HCT116 (cell line): ENCODE results near the gene RETREG1. TPM values are rescaled to one million over a fixed set of nuclear protein-coding genes. Genes with fewer than 3 reads are reported as not detected.

Experiments used
- ATAC-seq: fragments of 200-7000 bp; cut with Tn5 transposase; 2 replicates; pipeline ENCODE4 v1.9.1; 2020; ENCODE audit warnings: mild to moderate bottlenecking, moderate library complexity
- BruUV-seq: library from RNA; stranded (reverse); fragments of 400-500 nt; replicated peaks from 2 replicates; lab custom pipeline; 2021; lab: Mats Ljungman, UMichigan
- CTCF ChIA-PET: fragments of 300-600 bp; sonication (Branson Sonifier 250); formaldehyde crosslinking; loops from one replicate; lab custom pipeline; 2021; ENCODE audit warnings: antibody characterized with exemption; lab: Charles Lee
- POLR2A ChIA-PET: fragments of 300-600, 350-600 bp; sonication (Branson Sonifier 250); formaldehyde crosslinking; loops from one replicate; lab custom pipeline; 2021; ENCODE audit warnings: antibody characterized with exemption; lab: Charles Lee
- RAD21 ChIA-PET, 2 experiments: fragments of 300-600 bp; sonication (Branson Sonifier 250); formaldehyde crosslinking; loops; one replicate each; lab custom pipeline; 2023; ENCODE audit warnings: low total read pairs in 2 of 2; ENCODE audit not compliant: uncharacterized antibody in 2 of 2, unreplicated experiment in 2 of 2, low non-redundant PET in 1 of 2; lab: Charles Lee
- DNase-seq: peaks from one replicate; pipeline ENCODE4 v3.0.0-alpha.2; 2010; ENCODE audit warnings: low read depth, low spot score
- H2AFZ ChIP-seq: fragments of 200-600 bp; shearing (Covaris generic), sonication (generic); 2 replicates; pipeline ENCODE4 v1.6.1; 2017; ENCODE audit warnings: low read depth, mixed run types, mixed read lengths, antibody characterized with exemption, low read length; ENCODE audit not compliant: poor library complexity, severe bottlenecking
- H3K27ac ChIP-seq: 2 replicates; pipeline ENCODE4 v1.5.1; 2012; ENCODE audit warnings: low read depth, low read length
- H3K27me3 ChIP-seq: fragments of 200-600 bp; sonication (generic); 2 replicates; pipeline ENCODE4 v1.6.1; 2016; ENCODE audit warnings: mixed run types, low read length, mixed read lengths; ENCODE audit not compliant: insufficient read depth
- H3K36me3 ChIP-seq, 2 experiments: fragments of 200-500 bp in 1 of 2; fragments of 200-600 bp in 1 of 2; sonication (Bioruptor generic) in 1 of 2; sonication (generic) in 1 of 2; 2 replicates each; pipeline versions ENCODE4 v1.5.1 to v1.6.1; 2014 to 2016; ENCODE audit warnings: low read length in 2 of 2, inconsistent platforms in 1 of 2, mixed read lengths in 1 of 2, mixed run types in 1 of 2; ENCODE audit not compliant: insufficient read depth in 2 of 2, control insufficient read depth in 1 of 2
- H3K4me1 ChIP-seq, 2 experiments: fragments of 200-600 bp in 1 of 2; sonication (generic) in 1 of 2; 2 replicates each; pipeline versions ENCODE4 v1.5.1 to v1.6.1; 2012 to 2017; ENCODE audit warnings: low read length in 2 of 2, inconsistent platforms in 1 of 2, mild to moderate bottlenecking in 1 of 2, mixed read lengths in 1 of 2, mixed run types in 1 of 2, moderate library complexity in 1 of 2; ENCODE audit not compliant: insufficient read depth in 2 of 2, control insufficient read depth in 1 of 2
- H3K4me2 ChIP-seq: fragments of 200-600 bp; sonication (generic); 2 replicates; pipeline ENCODE4 v1.6.1; 2017; ENCODE audit warnings: mixed run types, low read length, mixed read lengths
- H3K4me3 ChIP-seq, 2 experiments: fragments of 200-600 bp in 1 of 2; sonication (generic) in 1 of 2; replicated peaks in 1 of 2; 2 replicates each; pipeline ENCODE4 v1.5.1; 2011 to 2016; ENCODE audit warnings: low read length in 2 of 2, control low read depth in 1 of 2, low read depth in 1 of 2, mild to moderate bottlenecking in 1 of 2, mixed read lengths in 1 of 2, mixed run types in 1 of 2
- H3K79me2 ChIP-seq: fragments of 200-600 bp; sonication (generic); 2 replicates; pipeline ENCODE4 v1.6.1; 2017; ENCODE audit warnings: mild to moderate bottlenecking, mixed run types, low read length, moderate library complexity, mixed read lengths; ENCODE audit not compliant: insufficient read depth
- H3K9ac ChIP-seq: fragments of 200-600 bp; sonication (generic); 2 replicates; pipeline ENCODE4 v1.6.1; 2016; ENCODE audit warnings: low read length, mixed read lengths
- H3K9me2 ChIP-seq: fragments of 200-600 bp; sonication (generic), shearing (Covaris generic); 2 replicates; pipeline ENCODE4 v1.6.1; 2017; ENCODE audit warnings: mixed run types, mild to moderate bottlenecking, moderate library complexity; ENCODE audit not compliant: insufficient read depth
- H3K9me3 ChIP-seq, 2 experiments: fragments of 200-500 bp in 1 of 2; fragments of 200-600 bp in 1 of 2; sonication (Bioruptor generic) in 1 of 2; sonication (generic) in 1 of 2; 2 replicates each; pipeline ENCODE4 v1.6.1; 2014 to 2017; ENCODE audit warnings: low read length in 2 of 2, mixed read lengths in 2 of 2, inconsistent platforms in 1 of 2, low read depth in 1 of 2, mild to moderate bottlenecking in 1 of 2, mixed run types in 1 of 2, moderate library complexity in 1 of 2; ENCODE audit not compliant: control insufficient read depth in 1 of 2, insufficient read depth in 1 of 2
- H4K20me1 ChIP-seq: fragments of 200-600 bp; sonication (generic), shearing (Covaris generic); 2 replicates; pipeline ENCODE4 v1.6.1; 2017; ENCODE audit warnings: mixed run types, mild to moderate bottlenecking, moderate library complexity; ENCODE audit not compliant: insufficient read depth
- CBX3 ChIP-seq: IDR thresholded peaks from 2 replicates; pipeline ENCODE4 v1.6.1; 2012; ENCODE audit warnings: low read depth
- ELF1 ChIP-seq: IDR thresholded peaks from 2 replicates; pipeline ENCODE4 v1.6.1; 2012; ENCODE audit warnings: low read depth, borderline replicate concordance
- EZH2phosphoT487 ChIP-seq: fragments of 200-600 bp; IDR thresholded peaks from 2 replicates; pipeline ENCODE4 v1.6.1; 2018; ENCODE audit warnings: antibody characterized with exemption, borderline replicate concordance
- FOSL1 ChIP-seq: IDR thresholded peaks from 2 replicates; pipeline ENCODE4 v1.6.1; 2012; ENCODE audit warnings: low read depth
- JUND ChIP-seq: IDR thresholded peaks from 2 replicates; pipeline ENCODE4 v1.6.1; 2012
- MAX ChIP-seq: IDR thresholded peaks from 2 replicates; pipeline ENCODE4 v1.6.1; 2012
- POLR2A ChIP-seq: IDR thresholded peaks from 2 replicates; pipeline ENCODE4 v1.7.0; 2011; ENCODE audit warnings: borderline replicate concordance; ENCODE audit not compliant: insufficient read depth, insufficient read length; ENCODE audit errors: extremely low read depth
- POLR2AphosphoS5 ChIP-seq: IDR thresholded peaks from 2 replicates; pipeline ENCODE4 v1.6.1; 2011; ENCODE audit warnings: mild to moderate bottlenecking, low read depth, low read length, moderate library complexity
- RAD21 ChIP-seq: IDR thresholded peaks from 2 replicates; pipeline ENCODE4 v1.6.1; 2012; ENCODE audit warnings: low read depth, mild to moderate bottlenecking
- REST ChIP-seq: IDR thresholded peaks from 2 replicates; pipeline ENCODE4 v1.6.1; 2012; ENCODE audit warnings: low read depth
- SIN3A ChIP-seq: IDR thresholded peaks from 2 replicates; pipeline ENCODE4 v1.6.1; 2012; ENCODE audit warnings: low read depth
- SRF ChIP-seq: IDR thresholded peaks from 2 replicates; pipeline ENCODE4 v1.6.1; 2012; ENCODE audit warnings: low read depth
- YY1 ChIP-seq: IDR thresholded peaks from 2 replicates; pipeline ENCODE4 v1.6.1; 2011; ENCODE audit warnings: low read length, low read depth, moderate library complexity, mild to moderate bottlenecking; ENCODE audit not compliant: insufficient replicate concordance; ENCODE audit errors: extremely low read depth
- ZFX ChIP-seq: fragments of 450-650 bp; IDR thresholded peaks from 2 replicates; pipeline ENCODE4 v1.6.1; 2017
- intact Hi-C: fragments of 100-400 bp; cut with micrococcal nuclease; formaldehyde crosslinking; loops from 2 replicates; pipeline ENCODE4 v1.10.0; 2022
- total RNA-seq: library from RNA; stranded (reverse); gene quantifications from one replicate; pipeline ENCODE4 v1.2.1, GENCODE V29; 2021; ENCODE audit not compliant: unreplicated experiment

Gene RETREG1
- total RNA-seq, 1 experiment from 2014 or later, result 6.0 TPM

GRCh38 chr5:16539169-16539666, 77.6 kb downstream of the RETREG1 start:
- BruUV-seq, result no TSS peak
- no peaks in the 10 kb centered on the region for H3K79me2 ChIP-seq
- no peak overlapping the region for H2AFZ ChIP-seq
- H3K27ac ChIP-seq, result no peak overlapping the region
- no peaks in the 10 kb centered on the region for H3K9me2 ChIP-seq
- no peak overlapping the region for H3K9ac ChIP-seq
- H3K4me3 ChIP-seq, result no peak overlapping the region
- ChIA-PET CTCF (interaction anchor here (1.3 kb wide), 1 partner anchor 13 kb away, joined by 4 read pairs; no protein-coding TSS in a partner anchor), POLR2A (no interaction called here), RAD21 (no interaction called here)
- no peaks in the 10 kb centered on the region; a peak in 1 of 4 replicates for H3K4me1 ChIP-seq
- no peaks in the 10 kb centered on the region for H3K9me3 ChIP-seq
- H3K27me3 ChIP-seq, result no peaks in the 10 kb centered on the region
- no peak overlapping the region for H3K4me2 ChIP-seq
- TF ChIP-seq ZFX, result no peak
- TF ChIP-seq REST, result no peak
- no peak for TF ChIP-seq SIN3A
- TF ChIP-seq EZH2phosphoT487, result no peak
- no peak for TF ChIP-seq CBX3
- intact Hi-C loops, result no loop called here
- no peak for ATAC-seq
- no peak for DNase-seq
- H4K20me1 ChIP-seq, result no peaks in the 10 kb centered on the region
- H3K36me3 ChIP-seq, result no peaks in the 10 kb centered on the region

- ATAC-seq, result no peak
- ChIA-PET POLR2A (no interaction called here), CTCF (no interaction called here), RAD21 (no interaction called here)
- Histone ChIP-seq H3K27ac (no peak overlapping the region), H3K4me2 (no peak overlapping the region), H3K9me3 (no peaks in the 10 kb centered on the region), H3K4me3 (no peak overlapping the region), H4K20me1 (no peaks in the 10 kb centered on the region), H3K4me1 (no peaks in the 10 kb centered on the region; a peak in 1 of 4 replicates), H2AFZ (no peak overlapping the region), H3K9ac (no peak overlapping the region), H3K27me3 (no peaks in the 10 kb centered on the region), H3K79me2 (no peaks in the 10 kb centered on the region), H3K36me3 (no peaks in the 10 kb centered on the region), H3K9me2 (no peaks in the 10 kb centered on the region)
- BruUV-seq, result no TSS peak
- intact Hi-C loops, result no loop called here
- no peak for DNase-seq
- TF ChIP-seq JUND, result no peak
- TF ChIP-seq REST, result no peak
- no peak for TF ChIP-seq RAD21
- TF ChIP-seq YY1, result no peak
- no peak for TF ChIP-seq FOSL1
- TF ChIP-seq POLR2AphosphoS5, result no peak
- no peak for TF ChIP-seq ELF1
- TF ChIP-seq SRF, result no peak
- no peak for TF ChIP-seq EZH2phosphoT487
- no peak for TF ChIP-seq POLR2A
- TF ChIP-seq CBX3, result no peak
- TF ChIP-seq MAX, result no peak
- TF ChIP-seq SIN3A, result no peak
These were observed 78.8 kb downstream of the RETREG1 start for GRCh38 chr5:16538006-16538405.
